ENCODE results near the gene EZR. TPM values are rescaled to one million over a fixed set of nuclear protein-coding genes. Genes with fewer than 3 reads are reported as not detected.

Gene EZR
- total RNA-seq, 1 donor from 2014 or later: 260 TPM

DNA sequence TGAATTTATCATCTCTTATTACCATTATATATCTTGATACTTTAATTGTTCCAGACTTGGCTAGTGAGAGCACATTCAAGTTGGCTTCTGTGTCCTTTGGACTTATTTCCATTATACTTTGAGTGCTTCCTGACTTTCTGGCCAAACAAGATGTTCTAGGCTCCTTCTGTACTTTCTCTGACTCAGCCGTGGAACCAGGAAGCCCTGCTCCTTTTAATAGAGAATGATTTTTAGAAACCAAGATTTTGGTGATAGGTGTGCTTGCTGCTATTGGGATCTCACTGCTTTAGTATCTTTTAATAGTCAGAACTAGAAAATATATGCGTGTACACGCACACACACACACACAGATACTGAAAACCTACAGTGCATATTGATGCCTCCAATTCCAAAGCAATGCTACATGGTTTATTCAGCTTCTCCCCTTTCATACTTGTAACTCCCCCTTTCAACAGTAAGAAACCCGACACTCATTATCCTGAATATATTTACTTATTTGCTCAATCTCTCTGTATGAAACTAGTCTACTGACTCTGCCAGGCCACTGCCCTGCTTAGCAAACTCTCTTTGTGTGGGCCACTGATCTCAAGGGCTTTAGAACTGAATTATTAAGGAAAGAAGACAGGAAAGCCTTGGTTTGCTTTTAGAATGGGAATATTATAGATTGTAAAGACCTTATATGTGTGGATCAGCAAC lies 42.7 kb upstream of the EZR start:
- Histone ChIP-seq H3K27ac (peak overlapping the region; percentile 64), H3K9me3 (no peaks in the 10 kb centered on the region), H3K4me3 (no peak overlapping the region), H3K27me3 (no peaks in the 10 kb centered on the region), H3K4me1 (peaks cover 3% of the 10 kb centered on the region), H3K36me3 (no peaks in the 10 kb centered on the region)
- ATAC-seq (peak; percentile 62), DNase-seq (no peak)
- intact Hi-C loops (cut with DNase I): no loop called here
- TF ChIP-seq, protein P1, sequence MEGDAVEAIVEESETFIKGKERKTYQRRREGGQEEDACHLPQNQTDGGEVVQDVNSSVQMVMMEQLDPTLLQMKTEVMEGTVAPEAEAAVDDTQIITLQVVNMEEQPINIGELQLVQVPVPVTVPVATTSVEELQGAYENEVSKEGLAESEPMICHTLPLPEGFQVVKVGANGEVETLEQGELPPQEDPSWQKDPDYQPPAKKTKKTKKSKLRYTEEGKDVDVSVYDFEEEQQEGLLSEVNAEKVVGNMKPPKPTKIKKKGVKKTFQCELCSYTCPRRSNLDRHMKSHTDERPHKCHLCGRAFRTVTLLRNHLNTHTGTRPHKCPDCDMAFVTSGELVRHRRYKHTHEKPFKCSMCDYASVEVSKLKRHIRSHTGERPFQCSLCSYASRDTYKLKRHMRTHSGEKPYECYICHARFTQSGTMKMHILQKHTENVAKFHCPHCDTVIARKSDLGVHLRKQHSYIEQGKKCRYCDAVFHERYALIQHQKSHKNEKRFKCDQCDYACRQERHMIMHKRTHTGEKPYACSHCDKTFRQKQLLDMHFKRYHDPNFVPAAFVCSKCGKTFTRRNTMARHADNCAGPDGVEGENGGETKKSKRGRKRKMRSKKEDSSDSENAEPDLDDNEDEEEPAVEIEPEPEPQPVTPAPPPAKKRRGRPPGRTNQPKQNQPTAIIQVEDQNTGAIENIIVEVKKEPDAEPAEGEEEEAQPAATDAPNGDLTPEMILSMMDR (IDR thresholded peaks at IDR 0.05): no peak

DNA sequence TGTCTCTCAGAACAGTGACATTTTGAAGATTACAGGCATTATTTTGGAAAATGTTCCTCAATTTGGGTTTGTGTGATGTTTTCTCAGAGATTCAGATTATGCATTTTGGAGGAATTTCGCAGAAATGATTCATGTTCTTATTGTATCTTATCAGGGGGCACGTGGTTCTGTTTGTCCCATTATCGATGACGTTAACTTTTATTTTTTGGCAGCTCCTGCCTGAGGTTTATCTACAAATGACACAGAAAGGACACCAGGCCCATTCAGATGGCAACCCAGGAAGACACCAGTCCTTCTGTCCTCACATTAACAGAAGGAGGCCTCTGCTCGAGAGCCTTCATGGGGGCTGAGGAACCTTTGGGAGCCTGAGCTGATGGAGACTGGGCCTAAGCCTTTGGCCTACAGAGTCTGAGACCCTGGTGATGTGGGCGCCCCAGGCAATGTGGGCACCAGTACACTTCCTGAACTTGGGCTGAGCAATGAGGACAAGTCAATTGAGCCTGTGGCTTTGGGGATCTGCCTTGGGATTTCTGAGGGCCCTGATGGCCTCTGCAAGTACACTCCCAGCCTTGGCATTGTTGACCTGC lies 41.2 kb upstream of the EZR start:
- DNase-seq (no peak), ATAC-seq (no peak)
- Histone ChIP-seq H3K4me1 (peaks cover 3% of the 10 kb centered on the region), H3K4me3 (no peak overlapping the region), H3K27ac (no peak overlapping the region), H3K9me3 (no peaks in the 10 kb centered on the region), H3K36me3 (no peaks in the 10 kb centered on the region), H3K27me3 (no peaks in the 10 kb centered on the region)
- intact Hi-C loops (cut with DNase I): no loop called here
- TF ChIP-seq, protein P1 (IDR thresholded peaks at IDR 0.05): no peak

DNA sequence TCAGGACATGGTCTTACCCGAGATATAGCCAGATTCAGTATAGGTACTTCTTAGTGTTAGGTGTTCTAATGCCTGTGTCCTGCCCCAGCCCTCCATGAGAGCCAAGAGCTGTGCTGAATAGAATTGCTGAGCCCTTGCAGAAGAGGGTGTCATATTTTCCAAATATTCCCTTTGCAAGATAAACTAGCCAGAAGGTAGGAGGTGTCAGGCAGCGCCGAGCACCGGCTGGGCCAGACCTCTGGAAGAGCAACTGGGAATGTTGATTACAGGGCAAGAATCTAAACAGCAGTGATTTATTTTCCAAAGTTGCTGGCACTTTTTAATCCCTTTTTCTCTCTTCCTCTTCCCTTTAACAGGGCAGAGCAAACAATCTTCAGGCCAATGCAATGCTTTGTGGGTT lies 37.1 kb upstream of the EZR start:
- Histone ChIP-seq H3K9me3 (no peaks in the 10 kb centered on the region), H3K27ac (peak overlapping the region; percentile 11), H3K4me1 (peaks cover 19% of the 10 kb centered on the region), H3K4me3 (no peak overlapping the region), H3K27me3 (no peaks in the 10 kb centered on the region), H3K36me3 (no peaks in the 10 kb centered on the region)
- TF ChIP-seq, protein P1 (IDR thresholded peaks at IDR 0.05): no peak
- ATAC-seq (no peak), DNase-seq (no peak)
- intact Hi-C loops (cut with DNase I): no loop called here

DNA sequence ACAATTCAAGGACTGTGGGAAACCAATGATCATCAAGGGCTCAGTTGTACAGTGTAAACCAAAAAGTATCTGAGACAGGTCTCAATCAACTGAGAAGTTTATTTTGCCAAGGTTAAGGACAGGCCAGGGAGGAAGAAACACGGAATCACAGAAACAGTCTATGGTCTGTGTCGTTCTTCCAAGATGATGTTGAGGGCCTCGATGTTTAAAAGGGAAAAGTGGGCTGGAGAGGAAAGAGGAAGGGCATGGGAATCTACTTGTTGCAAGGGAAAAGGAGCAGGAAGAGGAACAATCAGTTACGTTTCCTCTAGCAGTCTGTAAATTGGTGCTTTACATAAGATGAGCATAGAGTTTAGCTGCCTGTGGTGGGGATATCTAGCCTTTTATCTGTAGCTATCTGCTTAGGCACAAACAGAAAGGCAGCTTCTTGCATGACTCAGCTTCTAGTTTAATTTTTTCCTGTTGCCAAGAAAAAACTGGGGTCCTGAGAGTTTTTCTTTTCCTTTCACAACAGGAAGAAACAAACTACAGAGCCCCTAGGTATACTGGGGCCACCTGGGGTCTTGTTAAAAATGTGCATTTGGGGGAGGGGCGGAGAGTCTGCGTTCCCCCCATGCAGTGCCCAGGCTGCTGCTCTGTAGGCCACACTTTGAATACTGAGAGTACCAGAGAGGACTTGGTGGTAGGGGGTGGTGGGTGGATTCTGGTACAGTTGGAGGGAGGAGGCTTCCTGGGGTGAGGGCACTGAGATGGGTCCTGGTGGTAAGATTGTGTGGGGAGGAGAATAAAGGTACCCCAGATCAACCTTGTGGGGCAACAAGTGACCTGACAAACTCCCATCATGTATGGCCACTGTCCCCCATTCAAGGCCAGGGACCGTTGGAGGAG lies 35.3 kb upstream of the EZR start:
- peaks cover 27% of the 10 kb centered on the region for H3K4me1 ChIP-seq
- H3K36me3 ChIP-seq: no peaks in the 10 kb centered on the region
- DNase-seq (no peak), ATAC-seq (no peak)
- no peaks in the 10 kb centered on the region for H3K27me3 ChIP-seq
- intact Hi-C loops (cut with DNase I): no loop called here
- H3K27ac ChIP-seq: peak overlapping the region; percentile 77
- no peaks in the 10 kb centered on the region for H3K9me3 ChIP-seq
- TF ChIP-seq, protein P1 (IDR thresholded peaks at IDR 0.05): no peak
- H3K4me3 ChIP-seq: no peak overlapping the region

DNA sequence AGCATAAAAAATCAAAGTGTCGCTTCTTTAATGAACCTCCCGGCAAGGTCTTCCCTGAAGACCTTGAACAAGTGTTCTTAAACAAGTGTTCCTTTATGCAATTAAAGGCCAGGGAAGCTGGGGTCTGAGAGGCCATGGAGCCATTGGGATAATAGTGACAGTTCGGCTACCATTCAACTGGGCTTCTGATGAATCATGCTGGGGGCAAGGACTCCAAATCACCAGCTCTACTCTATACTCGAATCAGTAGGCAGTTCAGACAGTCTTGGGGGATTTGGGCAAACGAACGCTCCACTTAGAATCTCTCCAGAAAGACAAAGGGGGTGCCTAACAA lies 34.7 kb upstream of the EZR start:
- intact Hi-C loops (cut with DNase I): no loop called here
- H3K4me3 ChIP-seq: no peak overlapping the region
- ATAC-seq: no peak
- TF ChIP-seq, protein P1 (IDR thresholded peaks at IDR 0.05): no peak
- no peaks in the 10 kb centered on the region for H3K9me3 ChIP-seq
- H3K27me3 ChIP-seq: no peaks in the 10 kb centered on the region
- H3K27ac ChIP-seq: peak overlapping the region; percentile 77
- peaks cover 27% of the 10 kb centered on the region for H3K4me1 ChIP-seq
- H3K36me3 ChIP-seq: no peaks in the 10 kb centered on the region
- DNase-seq: no peak

Data from upper lobe of right lung (tissue), 1 donor.